ENCODE results near the gene UMODL1.

The UMODL1 gene

DNA sequence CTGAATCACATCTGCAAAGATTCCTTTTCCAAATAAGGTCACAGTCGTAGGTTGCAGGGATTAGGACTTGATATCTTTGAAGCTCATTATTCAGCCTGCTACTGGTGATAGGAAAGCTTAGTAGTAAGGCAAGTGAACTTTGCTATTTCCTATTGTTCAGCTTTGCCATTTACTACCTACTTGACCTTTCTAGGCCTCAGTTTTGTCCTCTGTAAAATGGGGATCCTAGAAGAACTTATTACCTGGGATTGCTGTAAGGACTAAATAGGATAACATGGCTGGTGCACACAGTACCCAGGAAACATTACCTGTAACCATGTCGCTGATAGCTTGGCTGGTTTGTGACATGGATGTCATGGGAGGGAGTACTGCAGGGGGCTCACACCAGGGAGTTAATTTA is 24.5 kb downstream of the UMODL1 start:
- H3K4me3 ChIP-seq (ENCODE audit: low read length): no peak overlapping the region
- no peak overlapping the region for H3K9ac ChIP-seq (ENCODE audit: low read depth, low read length)
- peaks cover 28% of the 10 kb centered on the region for H3K4me1 ChIP-seq (ENCODE audit: control insufficient read depth, insufficient read depth, low read length)
- H3K27me3 ChIP-seq (ENCODE audit: control insufficient read depth, insufficient read depth, low read length): peaks cover 22% of the 10 kb centered on the region
- no peak overlapping the region for H3K4me2 ChIP-seq (ENCODE audit: low read length)
- no peaks in the 10 kb centered on the region for H3K36me3 ChIP-seq (ENCODE audit: insufficient read depth, low read length)
- no peaks in the 10 kb centered on the region for H3K9me3 ChIP-seq (replicated peaks; ENCODE audit: low read length)

DNA sequence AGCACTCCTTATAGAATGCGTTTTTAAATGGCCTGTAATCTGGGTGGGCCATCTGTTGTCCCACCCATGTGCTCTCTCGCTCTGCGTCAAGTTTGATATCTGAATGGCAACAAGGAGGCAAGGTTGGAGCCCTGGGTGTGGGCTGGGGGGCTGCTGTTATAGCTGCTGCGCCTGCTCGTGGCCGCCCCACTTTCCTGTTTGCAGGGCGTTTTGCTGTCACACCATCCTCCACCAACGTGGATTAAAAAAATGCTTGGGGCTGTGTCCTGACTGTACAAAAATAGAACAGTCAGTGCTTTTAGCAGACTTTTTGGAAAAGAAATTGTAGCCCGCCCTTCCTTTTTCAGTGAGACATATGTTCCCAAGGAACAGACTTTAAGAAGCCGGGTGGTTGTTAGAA is 25.4 kb downstream of the UMODL1 start:
- Histone ChIP-seq H3K36me3 (ENCODE audit: insufficient read depth, low read length) (no peaks in the 10 kb centered on the region), H3K4me3 (ENCODE audit: low read length) (no peak overlapping the region), H3K9ac (ENCODE audit: low read depth, low read length) (peak overlapping the region; percentile 20), H3K4me2 (ENCODE audit: low read length) (no peak overlapping the region), H3K27me3 (ENCODE audit: control insufficient read depth, insufficient read depth, low read length) (peaks cover 17% of the 10 kb centered on the region), H3K4me1 (ENCODE audit: control insufficient read depth, insufficient read depth, low read length) (peaks cover 28% of the 10 kb centered on the region), H3K9me3 (replicated peaks; ENCODE audit: low read length) (no peaks in the 10 kb centered on the region)

DNA sequence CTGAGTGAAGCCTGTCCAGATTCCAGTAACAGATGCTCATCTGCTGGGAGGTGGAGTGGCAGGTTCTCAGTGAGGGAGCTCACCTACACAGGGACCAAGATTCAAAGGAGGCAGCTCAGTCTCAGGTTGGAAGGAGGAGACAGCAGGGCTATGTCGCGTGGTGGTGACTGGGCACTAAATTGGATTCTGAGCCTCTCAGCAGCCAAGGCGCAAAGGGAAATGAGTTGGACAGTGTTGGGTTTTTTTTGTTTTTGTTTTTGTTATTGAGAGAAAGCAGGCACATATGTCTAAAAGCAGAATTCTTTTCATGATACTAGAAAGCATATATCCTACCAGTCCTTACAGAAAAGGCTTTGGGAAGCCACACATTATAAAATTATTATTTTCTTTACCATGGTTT is 26.2 kb downstream of the UMODL1 start:
- Histone ChIP-seq H3K9me3 (replicated peaks; ENCODE audit: low read length) (no peaks in the 10 kb centered on the region), H3K4me2 (ENCODE audit: low read length) (peak overlapping the region; percentile 6), H3K9ac (ENCODE audit: low read depth, low read length) (peak overlapping the region; percentile 20), H3K27me3 (ENCODE audit: control insufficient read depth, insufficient read depth, low read length) (peaks cover 16% of the 10 kb centered on the region), H3K36me3 (ENCODE audit: insufficient read depth, low read length) (no peaks in the 10 kb centered on the region), H3K4me3 (ENCODE audit: low read length) (no peak overlapping the region), H3K4me1 (ENCODE audit: control insufficient read depth, insufficient read depth, low read length) (peaks cover 28% of the 10 kb centered on the region)

DNA sequence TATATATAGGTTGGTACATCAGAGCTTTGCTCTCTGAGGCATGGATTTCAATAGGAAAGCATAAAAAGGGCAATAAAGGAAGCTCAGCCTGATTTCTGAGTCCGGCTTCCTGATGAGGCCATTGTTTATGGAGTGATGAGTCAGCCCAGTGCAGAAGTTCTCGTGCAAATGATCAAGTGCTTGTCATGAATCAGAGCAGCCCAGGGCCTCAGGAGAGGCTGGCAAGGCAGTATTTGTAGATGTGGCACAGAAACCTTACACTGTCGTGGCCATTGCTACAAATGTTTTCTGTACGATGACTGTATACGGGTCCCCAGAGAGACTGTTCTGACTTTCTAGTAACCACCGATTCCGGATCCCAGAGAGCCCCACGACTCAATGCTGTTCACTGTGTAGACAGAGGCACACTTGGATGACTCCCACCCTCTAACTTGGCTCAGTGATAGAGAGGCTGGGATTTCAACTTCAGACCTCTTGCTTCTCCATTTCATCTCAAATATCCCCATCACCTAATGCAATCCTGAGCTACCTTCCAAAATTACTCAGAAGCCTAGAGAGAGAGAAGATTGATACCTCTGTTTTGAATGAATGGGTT is 26.8 kb downstream of the UMODL1 start:
- Histone ChIP-seq H3K4me3 (ENCODE audit: low read length) (no peak overlapping the region), H3K9ac (ENCODE audit: low read depth, low read length) (peak overlapping the region; percentile 48)

DNA sequence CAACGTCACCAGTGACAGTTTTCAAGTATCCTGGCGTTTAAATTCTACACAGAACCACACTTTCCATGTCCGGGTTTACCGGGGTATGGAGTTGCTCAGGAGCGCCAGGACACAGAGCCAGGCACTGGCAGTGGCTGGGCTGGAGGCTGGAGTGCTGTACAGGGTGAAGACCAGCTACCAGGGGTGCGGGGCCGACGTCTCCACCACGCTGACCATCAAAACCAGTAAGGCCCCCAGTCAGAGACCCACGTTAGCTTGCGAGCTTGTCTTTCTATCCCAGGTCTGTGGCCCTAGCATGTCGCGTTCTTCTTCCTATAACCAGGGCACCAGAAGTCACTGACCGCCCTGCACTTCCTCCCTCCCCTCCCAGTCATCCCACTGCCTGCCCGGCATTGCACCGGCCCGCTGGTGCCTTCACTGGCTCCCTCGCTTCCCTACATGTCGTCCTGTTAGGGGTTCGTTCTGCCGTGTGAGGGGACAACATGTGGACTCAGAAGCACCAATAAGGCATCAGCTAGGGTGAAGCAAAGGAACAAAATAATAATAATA is 27.9 kb downstream of the UMODL1 start:
- H3K27me3 ChIP-seq (ENCODE audit: control insufficient read depth, insufficient read depth, low read length): peaks cover 28% of the 10 kb centered on the region
- peaks cover 22% of the 10 kb centered on the region for H3K4me1 ChIP-seq (ENCODE audit: control insufficient read depth, insufficient read depth, low read length)
- no peaks in the 10 kb centered on the region for H3K9me3 ChIP-seq (replicated peaks; ENCODE audit: low read length)

More for the DNA sequence above, 26.8 kb downstream of the UMODL1 start:
- Histone ChIP-seq H3K4me1 (ENCODE audit: control insufficient read depth, insufficient read depth, low read length) (peaks cover 28% of the 10 kb centered on the region), H3K36me3 (ENCODE audit: insufficient read depth, low read length) (no peaks in the 10 kb centered on the region), H3K9me3 (replicated peaks; ENCODE audit: low read length) (no peaks in the 10 kb centered on the region), H3K4me2 (ENCODE audit: low read length) (peak overlapping the region; percentile 54), H3K27me3 (ENCODE audit: control insufficient read depth, insufficient read depth, low read length) (peaks cover 17% of the 10 kb centered on the region)

DNA sequence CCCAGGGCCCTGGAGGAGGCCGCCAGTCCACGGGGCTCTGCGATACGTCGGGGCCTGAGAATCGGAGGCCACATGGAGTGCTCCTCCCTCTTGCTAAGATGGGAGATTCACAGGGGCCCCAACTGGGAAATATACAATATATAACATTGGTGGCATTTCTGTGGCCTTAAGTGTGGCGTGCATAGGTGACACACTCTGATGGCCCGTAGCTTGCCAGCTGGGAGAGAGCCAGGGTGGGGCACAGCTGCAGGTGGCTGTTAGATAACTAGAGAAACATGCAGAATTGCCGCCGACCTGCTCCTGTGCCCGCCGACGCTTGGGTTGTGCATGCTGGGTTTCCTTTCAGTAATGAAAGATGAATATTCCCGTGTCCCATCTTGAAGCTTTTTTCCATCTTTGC is 30.1 kb downstream of the UMODL1 start:
- Histone ChIP-seq H3K4me2 (ENCODE audit: low read length) (no peak overlapping the region), H3K4me3 (ENCODE audit: low read length) (no peak overlapping the region), H3K27me3 (ENCODE audit: control insufficient read depth, insufficient read depth, low read length) (peaks cover 34% of the 10 kb centered on the region), H3K9me3 (replicated peaks; ENCODE audit: low read length) (no peaks in the 10 kb centered on the region), H3K9ac (ENCODE audit: low read depth, low read length) (no peak overlapping the region), H3K36me3 (ENCODE audit: insufficient read depth, low read length) (no peaks in the 10 kb centered on the region), H3K4me1 (ENCODE audit: control insufficient read depth, insufficient read depth, low read length) (peaks cover 17% of the 10 kb centered on the region)

More for the DNA sequence above, 27.9 kb downstream of the UMODL1 start:
- no peak overlapping the region for H3K4me2 ChIP-seq (ENCODE audit: low read length)
- H3K36me3 ChIP-seq (ENCODE audit: insufficient read depth, low read length): no peaks in the 10 kb centered on the region
- H3K9ac ChIP-seq (ENCODE audit: low read depth, low read length): no peak overlapping the region
- H3K4me3 ChIP-seq (ENCODE audit: low read length): no peak overlapping the region

DNA sequence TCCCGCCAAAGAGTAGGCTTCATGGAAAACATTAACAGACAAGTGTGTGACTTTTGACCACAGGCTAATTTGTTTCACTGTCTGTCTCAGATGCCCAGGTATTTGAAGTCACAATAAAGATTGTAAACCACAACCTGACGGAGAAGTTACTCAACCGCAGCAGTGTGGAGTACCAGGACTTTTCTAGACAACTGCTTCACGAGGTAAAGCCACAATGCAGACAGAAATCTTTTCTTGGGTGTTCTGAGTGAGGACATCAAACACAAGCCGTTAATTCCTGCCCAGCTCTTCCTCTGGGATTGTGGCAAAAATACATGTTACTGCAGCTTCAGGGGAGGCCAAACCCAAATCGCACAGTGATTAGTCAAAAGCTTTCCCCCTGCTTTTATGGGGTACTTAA is 31.0 kb downstream of the UMODL1 start:
- Histone ChIP-seq H3K9me3 (replicated peaks; ENCODE audit: low read length) (no peaks in the 10 kb centered on the region), H3K4me1 (ENCODE audit: control insufficient read depth, insufficient read depth, low read length) (peaks cover 11% of the 10 kb centered on the region), H3K9ac (ENCODE audit: low read depth, low read length) (no peak overlapping the region), H3K27me3 (ENCODE audit: control insufficient read depth, insufficient read depth, low read length) (peaks cover 34% of the 10 kb centered on the region), H3K36me3 (ENCODE audit: insufficient read depth, low read length) (no peaks in the 10 kb centered on the region), H3K4me3 (ENCODE audit: low read length) (no peak overlapping the region), H3K4me2 (ENCODE audit: low read length) (no peak overlapping the region)

DNA sequence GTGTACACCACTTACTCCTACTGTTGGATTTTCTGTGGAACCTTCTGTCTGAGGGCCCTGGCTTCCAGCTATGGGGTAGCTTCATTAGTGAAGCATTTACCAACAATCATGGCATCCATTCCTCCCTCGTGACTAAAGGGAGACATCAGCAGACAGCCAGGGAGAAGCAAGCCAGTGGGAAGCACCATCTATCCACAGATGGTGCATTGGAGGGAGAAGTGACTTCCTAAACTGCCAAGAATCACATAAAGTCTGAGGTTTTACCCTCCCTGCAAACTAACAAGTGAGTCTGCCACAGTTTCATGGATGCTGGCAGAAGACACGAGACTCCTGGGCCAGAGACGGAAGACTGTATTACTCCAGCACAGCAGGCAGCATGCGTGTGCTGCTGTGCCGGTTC is 31.4 kb downstream of the UMODL1 start:
- H3K9ac ChIP-seq (ENCODE audit: low read depth, low read length): no peak overlapping the region
- peaks cover 34% of the 10 kb centered on the region for H3K27me3 ChIP-seq (ENCODE audit: control insufficient read depth, insufficient read depth, low read length)
- H3K4me2 ChIP-seq (ENCODE audit: low read length): no peak overlapping the region
- peaks cover 6% of the 10 kb centered on the region for H3K4me1 ChIP-seq (ENCODE audit: control insufficient read depth, insufficient read depth, low read length)
- no peaks in the 10 kb centered on the region for H3K9me3 ChIP-seq (replicated peaks; ENCODE audit: low read length)
- no peak overlapping the region for H3K4me3 ChIP-seq (ENCODE audit: low read length)
- H3K36me3 ChIP-seq (ENCODE audit: insufficient read depth, low read length): no peaks in the 10 kb centered on the region

DNA sequence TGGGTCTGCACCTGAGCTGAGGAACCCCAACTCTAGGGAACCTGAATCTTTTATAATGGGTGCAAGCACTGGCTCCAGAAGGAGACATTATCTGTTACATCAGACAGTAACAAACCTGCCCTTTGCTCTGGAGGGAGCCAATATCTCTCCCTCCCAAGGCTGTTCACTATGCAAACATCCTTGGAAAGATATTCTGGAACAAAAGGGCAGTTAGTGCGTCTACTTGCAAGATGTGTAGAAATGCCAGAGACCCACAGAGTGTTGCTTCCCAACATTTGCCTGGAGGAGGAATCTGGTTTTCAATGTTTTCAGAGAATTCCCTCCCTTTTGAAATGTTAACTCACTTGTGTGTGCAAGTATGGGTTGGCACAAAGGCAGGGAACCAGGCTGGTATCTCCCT is 31.9 kb downstream of the UMODL1 start:
- Histone ChIP-seq H3K9me3 (replicated peaks; ENCODE audit: low read length) (no peaks in the 10 kb centered on the region), H3K4me3 (ENCODE audit: low read length) (no peak overlapping the region), H3K4me2 (ENCODE audit: low read length) (no peak overlapping the region), H3K9ac (ENCODE audit: low read depth, low read length) (no peak overlapping the region), H3K27me3 (ENCODE audit: control insufficient read depth, insufficient read depth, low read length) (peaks cover 34% of the 10 kb centered on the region), H3K36me3 (ENCODE audit: insufficient read depth, low read length) (no peaks in the 10 kb centered on the region), H3K4me1 (ENCODE audit: control insufficient read depth, insufficient read depth, low read length) (peaks cover 3% of the 10 kb centered on the region)

DNA sequence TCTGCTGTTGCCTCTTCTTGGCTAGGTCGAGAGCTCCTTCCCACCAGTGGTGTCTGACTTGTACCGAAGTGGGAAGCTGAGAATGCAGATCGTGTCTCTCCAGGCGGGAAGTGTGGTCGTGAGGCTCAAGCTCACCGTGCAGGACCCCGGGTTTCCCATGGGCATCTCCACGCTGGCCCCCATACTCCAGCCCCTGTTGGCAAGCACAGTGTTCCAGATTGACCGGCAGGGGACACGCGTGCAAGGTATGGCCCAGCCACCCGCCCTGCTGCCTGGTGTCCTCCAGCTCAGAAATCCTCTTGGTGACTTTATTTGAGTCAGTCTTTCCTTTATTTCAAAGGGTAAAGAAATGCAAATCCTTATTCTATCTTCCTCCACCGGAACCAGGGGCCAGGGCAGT is 32.7 kb downstream of the UMODL1 start:
- H3K4me1 ChIP-seq (ENCODE audit: control insufficient read depth, insufficient read depth, low read length): no peaks in the 10 kb centered on the region
- H3K4me2 ChIP-seq (ENCODE audit: low read length): no peak overlapping the region
- H3K27me3 ChIP-seq (ENCODE audit: control insufficient read depth, insufficient read depth, low read length): peaks cover 34% of the 10 kb centered on the region
- H3K9me3 ChIP-seq (replicated peaks; ENCODE audit: low read length): no peaks in the 10 kb centered on the region
- no peak overlapping the region for H3K9ac ChIP-seq (ENCODE audit: low read depth, low read length)
- no peak overlapping the region for H3K4me3 ChIP-seq (ENCODE audit: low read length)
- no peaks in the 10 kb centered on the region for H3K36me3 ChIP-seq (ENCODE audit: insufficient read depth, low read length)

DNA sequence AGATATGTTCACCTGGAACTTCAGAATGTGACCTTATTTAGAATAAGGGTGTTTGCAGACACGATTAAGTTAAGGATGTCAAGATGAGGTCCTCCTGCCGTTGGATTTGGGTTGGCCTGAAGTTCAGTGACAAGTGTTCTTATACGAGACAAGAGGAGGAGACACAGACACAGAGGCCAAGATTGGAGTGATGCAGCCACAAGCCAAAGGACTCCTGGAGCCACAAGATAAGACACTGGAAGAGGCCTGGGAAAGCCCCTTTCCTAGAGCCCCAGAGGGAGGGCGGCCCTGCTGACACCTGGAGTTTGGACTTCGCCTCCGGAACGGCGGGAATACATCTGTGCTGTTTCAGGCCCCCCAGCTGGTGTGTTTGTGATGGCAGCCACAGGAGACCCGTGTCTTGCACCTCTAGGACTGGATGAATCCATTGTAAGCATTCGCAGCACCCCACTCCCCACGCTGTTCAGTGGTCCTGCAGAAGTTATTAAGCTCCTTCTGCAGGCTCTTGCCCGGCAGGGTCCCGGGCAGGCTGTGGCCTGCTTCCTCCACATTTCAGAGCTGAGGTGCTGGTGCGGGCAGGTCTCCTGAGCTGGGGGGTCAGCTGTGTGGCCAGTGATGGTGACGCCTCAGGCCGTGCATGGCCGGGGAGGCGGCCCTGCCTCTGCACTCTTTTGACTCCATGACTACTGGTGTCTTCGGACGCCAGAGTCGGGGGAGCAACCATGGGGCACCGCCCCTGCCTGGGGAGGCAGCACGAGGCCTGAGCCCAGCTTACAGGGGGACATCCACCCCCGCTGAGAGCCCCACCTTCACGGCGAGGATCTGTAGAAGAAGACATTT is 34.6 kb downstream of the UMODL1 start:
- H3K4me2 ChIP-seq (ENCODE audit: low read length): no peak overlapping the region
- H3K4me1 ChIP-seq (ENCODE audit: control insufficient read depth, insufficient read depth, low read length): no peaks in the 10 kb centered on the region
- peaks cover 34% of the 10 kb centered on the region for H3K27me3 ChIP-seq (ENCODE audit: control insufficient read depth, insufficient read depth, low read length)
- H3K9ac ChIP-seq (ENCODE audit: low read depth, low read length): no peak overlapping the region
- H3K36me3 ChIP-seq (ENCODE audit: insufficient read depth, low read length): no peaks in the 10 kb centered on the region
- H3K4me3 ChIP-seq (ENCODE audit: low read length): no peak overlapping the region
- no peaks in the 10 kb centered on the region for H3K9me3 ChIP-seq (replicated peaks; ENCODE audit: low read length)
